Neutrophil (primary cell): ENCODE results near the gene SHROOM4.

Experiments
- H3K27ac ChIP-seq: fragments of 200-600 bp; sonication (generic); 2 replicates; pipeline ENCODE4 v1.5.1; 2016; ENCODE audit warnings: mild to moderate bottlenecking, moderate library complexity
- H3K27me3 ChIP-seq: fragments of 200-600 bp; sonication (generic); 2 replicates; pipeline ENCODE4 v1.6.0; 2016; ENCODE audit warnings: mild to moderate bottlenecking
- H3K36me3 ChIP-seq: fragments of 200-600 bp; sonication (generic); 2 replicates; pipeline ENCODE4 v1.5.1; 2017
- H3K4me1 ChIP-seq, 2 experiments: fragments of 200-600 bp in 1 of 2; sonication (generic) in 1 of 2; 1 replicate in 1 of 2; 2 replicates in 1 of 2; pipeline versions ENCODE4 v1.5.1 to v1.6.1; 2013 to 2016; ENCODE audit warnings: low read depth in 1 of 2, low read length in 1 of 2, mild to moderate bottlenecking in 1 of 2, moderate library complexity in 1 of 2; ENCODE audit not compliant: control insufficient read depth in 1 of 2, insufficient read depth in 1 of 2
- H3K4me3 ChIP-seq, 2 experiments: fragments of 200-600 bp in 1 of 2; sonication (generic) in 1 of 2; 1 replicate in 1 of 2; 2 replicates in 1 of 2; pipeline ENCODE4 v1.5.1; 2013 to 2016; ENCODE audit warnings: low read depth in 1 of 2, low read length in 1 of 2, mild to moderate bottlenecking in 1 of 2, moderate library complexity in 1 of 2
- H3K9me3 ChIP-seq: fragments of 200-600 bp; sonication (generic); 2 replicates; pipeline ENCODE4 v1.5.1; 2016
- TF ChIP-seq, protein P1 (sequence below): fragments of 200-600 bp; sonication (generic); IDR thresholded peaks from 2 replicates; pipeline ENCODE4 v1.5.1; 2016; ENCODE audit warnings: antibody characterized with exemption

Gene SHROOM4

DNA sequence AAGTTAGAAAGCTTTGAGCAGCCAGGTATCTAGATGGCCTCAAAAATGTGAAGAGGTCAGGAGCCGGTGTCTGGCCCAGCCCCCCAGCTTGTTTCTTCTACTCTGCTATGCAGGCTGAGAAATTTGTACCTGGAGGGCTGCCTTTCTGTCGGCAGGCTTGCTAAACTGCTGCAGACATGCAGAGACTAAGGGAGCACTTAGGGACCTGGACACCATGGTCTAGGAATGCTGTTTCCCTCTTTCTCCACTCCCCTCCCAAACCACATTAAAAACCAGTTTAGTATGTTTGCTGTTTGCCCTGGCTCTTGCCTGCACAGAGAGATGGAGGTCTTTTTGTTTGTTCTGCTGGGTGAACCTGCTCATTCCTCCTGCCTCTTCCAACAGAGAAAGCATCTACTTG lies 186.3 kb downstream of the SHROOM4 start:
- H3K4me1 ChIP-seq: peaks cover 0 to 7% of the 10 kb centered on the region in 2 experiments
- TF ChIP-seq, protein P1, sequence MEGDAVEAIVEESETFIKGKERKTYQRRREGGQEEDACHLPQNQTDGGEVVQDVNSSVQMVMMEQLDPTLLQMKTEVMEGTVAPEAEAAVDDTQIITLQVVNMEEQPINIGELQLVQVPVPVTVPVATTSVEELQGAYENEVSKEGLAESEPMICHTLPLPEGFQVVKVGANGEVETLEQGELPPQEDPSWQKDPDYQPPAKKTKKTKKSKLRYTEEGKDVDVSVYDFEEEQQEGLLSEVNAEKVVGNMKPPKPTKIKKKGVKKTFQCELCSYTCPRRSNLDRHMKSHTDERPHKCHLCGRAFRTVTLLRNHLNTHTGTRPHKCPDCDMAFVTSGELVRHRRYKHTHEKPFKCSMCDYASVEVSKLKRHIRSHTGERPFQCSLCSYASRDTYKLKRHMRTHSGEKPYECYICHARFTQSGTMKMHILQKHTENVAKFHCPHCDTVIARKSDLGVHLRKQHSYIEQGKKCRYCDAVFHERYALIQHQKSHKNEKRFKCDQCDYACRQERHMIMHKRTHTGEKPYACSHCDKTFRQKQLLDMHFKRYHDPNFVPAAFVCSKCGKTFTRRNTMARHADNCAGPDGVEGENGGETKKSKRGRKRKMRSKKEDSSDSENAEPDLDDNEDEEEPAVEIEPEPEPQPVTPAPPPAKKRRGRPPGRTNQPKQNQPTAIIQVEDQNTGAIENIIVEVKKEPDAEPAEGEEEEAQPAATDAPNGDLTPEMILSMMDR: no peak
- no peaks in the 10 kb centered on the region for H3K9me3 ChIP-seq

DNA sequence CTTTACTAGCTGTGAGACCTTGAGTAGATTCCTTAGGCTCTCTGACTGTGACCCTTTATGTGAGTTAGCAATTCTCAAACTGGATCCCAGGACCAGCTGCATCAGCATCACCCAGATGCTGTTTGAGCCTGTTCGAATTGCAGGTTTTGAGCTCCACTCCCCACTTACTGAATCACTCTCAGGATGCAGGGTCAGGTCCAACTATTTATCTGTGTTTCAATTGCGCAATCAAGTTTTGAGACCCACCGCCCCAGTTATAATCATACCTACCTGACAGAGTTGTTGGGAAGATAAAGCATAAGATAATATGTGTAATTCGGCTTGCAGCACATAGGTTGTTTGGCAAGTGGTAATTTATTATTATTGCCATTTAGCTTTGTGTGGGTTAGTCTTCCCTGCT lies 187.6 kb downstream of the SHROOM4 start:
- TF ChIP-seq, protein P1: no peak
- Histone ChIP-seq H3K4me1 (no peaks in the 10 kb centered on the region), H3K9me3 (no peaks in the 10 kb centered on the region), H3K27me3 (no peaks in the 10 kb centered on the region), H3K4me3 (no peak overlapping the region), H3K36me3 (no peaks in the 10 kb centered on the region), H3K27ac (no peak overlapping the region)

More for the DNA sequence above, 186.3 kb downstream of the SHROOM4 start:
- Histone ChIP-seq H3K36me3 (no peaks in the 10 kb centered on the region), H3K4me3 (no peak overlapping the region), H3K27ac (no peak overlapping the region), H3K27me3 (no peaks in the 10 kb centered on the region)

DNA sequence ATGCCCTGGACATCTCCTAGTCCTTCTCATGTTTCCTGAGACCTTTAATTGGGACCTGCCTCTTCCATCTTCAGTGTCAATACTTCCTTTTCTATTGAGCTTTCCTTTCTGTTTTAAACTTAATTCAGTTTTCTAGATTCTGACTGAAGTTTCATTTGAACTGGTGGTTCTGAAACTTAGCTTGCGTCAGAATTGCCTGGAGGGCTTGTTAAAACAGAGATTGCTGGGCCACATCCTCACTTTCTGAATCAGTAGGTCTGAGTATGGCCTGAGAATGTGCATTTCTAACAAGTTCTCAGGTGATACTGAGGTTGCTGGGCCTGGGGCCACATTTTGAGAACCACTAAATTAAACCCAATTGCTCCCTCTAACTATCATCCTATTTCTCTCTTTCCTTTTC lies 191.2 kb downstream of the SHROOM4 start:
- TF ChIP-seq, protein P1: no peak
- no peaks in the 10 kb centered on the region for H3K27me3 ChIP-seq
- no peaks in the 10 kb centered on the region for H3K4me1 ChIP-seq
- H3K36me3 ChIP-seq: no peaks in the 10 kb centered on the region
- H3K4me3 ChIP-seq: no peak overlapping the region
- no peaks in the 10 kb centered on the region for H3K9me3 ChIP-seq
- no peak overlapping the region for H3K27ac ChIP-seq

DNA sequence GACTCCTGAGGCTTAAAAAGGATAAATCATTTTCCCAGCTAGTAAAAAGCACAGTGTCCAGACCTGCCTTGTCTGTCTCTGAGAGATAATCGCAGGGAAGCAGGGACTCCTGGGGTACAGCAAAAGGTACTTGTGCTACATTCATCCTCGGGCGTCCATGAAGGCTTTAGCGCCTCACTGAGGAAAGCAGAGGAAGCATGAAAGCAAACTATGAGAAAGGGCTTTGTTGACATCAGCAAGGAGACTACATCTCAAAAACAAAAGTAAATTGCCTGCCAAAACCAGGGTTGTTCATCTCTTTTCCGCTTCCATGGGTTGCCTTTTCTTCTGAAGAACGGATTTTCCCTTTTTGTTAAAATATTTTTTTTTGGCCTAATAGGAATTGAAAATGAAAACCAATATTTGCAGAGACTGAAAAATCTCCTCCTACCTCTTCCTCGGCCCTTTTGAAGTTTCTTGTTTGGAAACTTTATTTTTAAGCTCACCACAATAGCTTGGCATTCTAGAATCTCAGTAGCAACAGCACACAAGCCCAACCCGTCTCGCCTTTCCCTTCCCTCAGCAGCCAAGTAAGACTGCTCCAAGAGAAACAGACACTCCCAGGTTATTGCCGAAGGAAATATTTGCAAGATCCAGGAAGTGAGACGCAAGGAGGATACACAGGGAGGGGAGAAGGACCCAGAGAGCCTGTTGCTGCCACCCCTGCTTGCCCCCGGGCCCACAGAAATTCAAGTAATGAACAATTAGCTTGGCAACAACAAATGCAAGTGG lies 195.0 kb downstream of the SHROOM4 start:
- Histone ChIP-seq H3K9me3 (no peaks in the 10 kb centered on the region), H3K27me3 (no peaks in the 10 kb centered on the region), H3K4me3 (no peak overlapping the region), H3K27ac (no peak overlapping the region), H3K4me1 (no peaks in the 10 kb centered on the region), H3K36me3 (no peaks in the 10 kb centered on the region)
- TF ChIP-seq, protein P1: no peak

DNA sequence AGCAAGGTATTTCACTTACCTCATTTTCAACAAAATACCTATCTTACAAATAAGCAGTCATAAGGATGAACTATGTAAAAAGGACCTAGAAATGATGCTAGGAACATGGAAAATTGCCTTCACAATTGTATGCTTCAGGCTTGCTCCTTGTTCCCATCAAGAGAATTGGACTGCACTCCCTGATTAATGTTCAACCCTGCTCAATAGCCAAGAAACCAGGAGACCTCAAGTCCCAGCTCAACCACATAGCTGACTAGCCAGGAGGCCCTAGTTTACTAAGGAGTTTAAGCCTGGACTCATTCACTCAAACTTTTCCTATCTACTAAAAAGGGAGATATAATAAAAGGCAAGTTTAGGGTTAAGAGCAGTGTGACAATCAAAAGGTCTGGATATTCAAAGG lies 196.8 kb downstream of the SHROOM4 start:
- no peaks in the 10 kb centered on the region for H3K9me3 ChIP-seq
- no peak overlapping the region for H3K4me3 ChIP-seq
- H3K36me3 ChIP-seq: no peaks in the 10 kb centered on the region
- H3K27me3 ChIP-seq: no peaks in the 10 kb centered on the region
- no peak overlapping the region for H3K27ac ChIP-seq
- TF ChIP-seq, protein P1: no peak
- no peaks in the 10 kb centered on the region for H3K4me1 ChIP-seq
